Parathyroid adenoma (tissue), 2 donors: ENCODE results near the gene CCDC200.
"Not testable (repeated sequence)": the region's sequence is repeated elsewhere in the genome, so short reads cannot be mapped to it uniquely, and the experiment has no call there.

ENCODE experiments used
- H2AFZ ChIP-seq: fragments of 300-600 bp; sonication (generic); one replicate; pipeline ENCODE4 v1.7.0; 2017; ENCODE audit warnings: antibody characterized with exemption, mild to moderate bottlenecking
- H3K27ac ChIP-seq: fragments of 300-600 bp; sonication (generic); one replicate; pipeline ENCODE4 v1.7.0; 2017
- H3K27me3 ChIP-seq: fragments of 300-600 bp; sonication (generic); one replicate; pipeline ENCODE4 v1.7.0; 2017; ENCODE audit warnings: low read length; ENCODE audit not compliant: control insufficient read depth, insufficient read depth
- H3K36me3 ChIP-seq: fragments of 300-600 bp; sonication (generic); one replicate; pipeline ENCODE4 v1.7.0; 2017; ENCODE audit warnings: low read length; ENCODE audit not compliant: control insufficient read depth, insufficient read depth
- H3K4me1 ChIP-seq: fragments of 300-600 bp; sonication (generic); one replicate; pipeline ENCODE4 v1.7.0; 2017; ENCODE audit warnings: control low read depth
- H3K4me2 ChIP-seq: fragments of 300-600 bp; sonication (generic); one replicate; pipeline ENCODE4 v1.7.0; 2017; ENCODE audit warnings: low read length
- H3K4me3 ChIP-seq: fragments of 300-600 bp; sonication (generic); one replicate; pipeline ENCODE4 v1.7.0; 2017; ENCODE audit warnings: low read depth, low read length
- H3K79me2 ChIP-seq: fragments of 300-600 bp; sonication (generic); one replicate; pipeline ENCODE4 v1.7.0; 2017; ENCODE audit warnings: control low read depth
- H3K9ac ChIP-seq: fragments of 300-600 bp; sonication (generic); one replicate; pipeline ENCODE4 v1.7.0; 2017; ENCODE audit warnings: mild to moderate bottlenecking
- H3K9me3 ChIP-seq: fragments of 300-600 bp; sonication (generic); one replicate; pipeline ENCODE4 v1.7.0; 2017; ENCODE audit warnings: low read length; ENCODE audit not compliant: control insufficient read depth
- TF ChIP-seq, protein P1 (sequence below): fragments of 300-600 bp; sonication (generic); IDR thresholded peaks from one replicate; pipeline ENCODE4 v1.7.0; 2017; ENCODE audit warnings: antibody characterized with exemption, mild to moderate bottlenecking
- donor health status: primary hyperparathyroidism.

CCDC200 gene

GRCh38 chr17:43231205-43232020, 3.0 kb upstream of the CCDC200 start:
- not testable (repeated sequence) for H3K36me3 ChIP-seq, H3K9ac ChIP-seq, H3K79me2 ChIP-seq, H3K4me1 ChIP-seq, H3K4me2 ChIP-seq, H3K4me3 ChIP-seq, H3K27me3 ChIP-seq, H3K9me3 ChIP-seq, H2AFZ ChIP-seq, H3K27ac ChIP-seq

DNA sequence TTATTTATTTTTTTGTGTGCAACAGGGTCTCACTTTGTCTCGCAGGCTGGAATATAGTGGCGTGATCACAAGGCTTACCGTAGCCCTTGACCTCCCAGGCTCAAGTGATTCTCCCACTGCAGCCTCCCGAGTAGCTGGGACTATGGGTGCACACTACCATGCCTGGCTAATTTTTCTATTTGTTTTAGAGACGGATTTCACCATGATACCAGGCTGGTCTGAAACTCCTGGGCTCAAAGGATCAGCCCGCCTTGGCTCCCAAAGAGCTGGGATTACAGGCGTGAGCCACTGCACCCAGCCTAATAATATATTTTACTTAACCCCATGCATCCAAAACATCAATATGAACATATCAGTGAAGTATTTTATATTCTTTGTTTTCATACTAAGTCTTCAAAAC, 2.0 kb downstream of the CCDC200 start:
- no peak overlapping the region for H3K9ac ChIP-seq
- no peak overlapping the region for H3K4me3 ChIP-seq
- no peaks in the 10 kb centered on the region for H3K27me3 ChIP-seq

DNA sequence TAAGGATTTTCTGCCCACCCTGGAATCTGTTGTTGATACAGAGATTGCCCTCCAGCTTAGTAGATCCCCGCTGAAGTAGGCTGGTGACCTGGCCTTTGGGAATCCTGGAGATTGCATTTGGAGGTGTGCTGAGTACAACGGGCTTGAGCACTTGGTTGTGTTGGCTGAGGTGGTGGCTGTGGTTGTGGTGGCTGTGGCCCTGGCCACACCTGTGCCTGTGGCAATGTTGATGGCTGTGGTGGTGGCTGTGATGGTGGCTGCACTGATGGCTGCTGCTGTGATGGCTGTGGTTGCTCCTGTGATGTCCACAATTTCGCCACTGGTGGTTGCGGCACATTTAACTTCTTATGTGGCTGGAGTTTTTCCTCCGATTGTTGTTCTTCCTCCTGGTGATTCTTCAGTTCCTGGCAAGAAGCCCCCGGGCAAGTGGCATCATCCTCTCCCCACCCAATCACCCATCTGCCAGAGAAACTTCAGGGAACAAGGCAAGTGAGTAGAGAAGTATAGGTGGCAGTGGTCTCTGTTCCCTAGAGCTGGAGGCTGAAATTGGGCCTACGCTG, 4.2 kb downstream of the CCDC200 start:
- H3K4me2 ChIP-seq = no peak overlapping the region
- no peaks in the 10 kb centered on the region for H3K27me3 ChIP-seq
- H3K36me3 ChIP-seq = no peaks in the 10 kb centered on the region
- no peak overlapping the region for H3K9ac ChIP-seq
- no peaks in the 10 kb centered on the region for H3K4me1 ChIP-seq
- H3K4me3 ChIP-seq = no peak overlapping the region
- TF ChIP-seq, protein P1, sequence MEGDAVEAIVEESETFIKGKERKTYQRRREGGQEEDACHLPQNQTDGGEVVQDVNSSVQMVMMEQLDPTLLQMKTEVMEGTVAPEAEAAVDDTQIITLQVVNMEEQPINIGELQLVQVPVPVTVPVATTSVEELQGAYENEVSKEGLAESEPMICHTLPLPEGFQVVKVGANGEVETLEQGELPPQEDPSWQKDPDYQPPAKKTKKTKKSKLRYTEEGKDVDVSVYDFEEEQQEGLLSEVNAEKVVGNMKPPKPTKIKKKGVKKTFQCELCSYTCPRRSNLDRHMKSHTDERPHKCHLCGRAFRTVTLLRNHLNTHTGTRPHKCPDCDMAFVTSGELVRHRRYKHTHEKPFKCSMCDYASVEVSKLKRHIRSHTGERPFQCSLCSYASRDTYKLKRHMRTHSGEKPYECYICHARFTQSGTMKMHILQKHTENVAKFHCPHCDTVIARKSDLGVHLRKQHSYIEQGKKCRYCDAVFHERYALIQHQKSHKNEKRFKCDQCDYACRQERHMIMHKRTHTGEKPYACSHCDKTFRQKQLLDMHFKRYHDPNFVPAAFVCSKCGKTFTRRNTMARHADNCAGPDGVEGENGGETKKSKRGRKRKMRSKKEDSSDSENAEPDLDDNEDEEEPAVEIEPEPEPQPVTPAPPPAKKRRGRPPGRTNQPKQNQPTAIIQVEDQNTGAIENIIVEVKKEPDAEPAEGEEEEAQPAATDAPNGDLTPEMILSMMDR = no peak
- no peaks in the 10 kb centered on the region for H3K9me3 ChIP-seq
- no peaks in the 10 kb centered on the region for H3K79me2 ChIP-seq
- no peak overlapping the region for H3K27ac ChIP-seq
- no peak overlapping the region for H2AFZ ChIP-seq

More for the DNA sequence above, 2.0 kb downstream of the CCDC200 start:
- no peaks in the 10 kb centered on the region for H3K4me1 ChIP-seq
- H3K4me2 ChIP-seq = no peak overlapping the region
- no peak overlapping the region for H2AFZ ChIP-seq
- no peaks in the 10 kb centered on the region for H3K9me3 ChIP-seq
- H3K36me3 ChIP-seq = no peaks in the 10 kb centered on the region
- no peaks in the 10 kb centered on the region for H3K79me2 ChIP-seq
- TF ChIP-seq, protein P1 = no peak
- H3K27ac ChIP-seq = no peak overlapping the region

GRCh38 chr17:43220511-43221125, 7.8 kb downstream of the CCDC200 start:
- H3K4me3 ChIP-seq = no peak overlapping the region

More at GRCh38 chr17:43220511-43221125, 7.8 kb downstream of the CCDC200 start:
- H3K9ac ChIP-seq = no peak overlapping the region
- H3K4me2 ChIP-seq = no peak overlapping the region
- TF ChIP-seq, protein P1 = no peak
- no peaks in the 10 kb centered on the region for H3K9me3 ChIP-seq
- H3K36me3 ChIP-seq = no peaks in the 10 kb centered on the region
- no peak overlapping the region for H2AFZ ChIP-seq
- H3K27ac ChIP-seq = no peak overlapping the region
- H3K79me2 ChIP-seq = no peaks in the 10 kb centered on the region
- H3K4me1 ChIP-seq = no peaks in the 10 kb centered on the region
- H3K27me3 ChIP-seq = no peaks in the 10 kb centered on the region
